Tibial nerve (tissue), 4 donors: Measurements from ENCODE around the gene AK8. TPM values are rescaled to one million over a fixed set of nuclear protein-coding genes. Genes with fewer than 3 reads are reported as not detected.

Experiments
- DNase-seq, 2 donors: peaks; one replicate each; pipeline ENCODE4 v3.0.0-alpha.2; 2019; ENCODE audit warnings: low spot score in 2 of 2
- H3K27ac ChIP-seq, 4 donors: fragments of 200-600 bp; sonication (generic) in 3 of 4; one replicate each; pipeline ENCODE4 v1.5.1; 2017 to 2019; ENCODE audit warnings: mild to moderate bottlenecking in 1 of 4
- H3K27me3 ChIP-seq, 2 donors: fragments of 200-600 bp; sonication (generic) in 1 of 2; one replicate each; pipeline versions ENCODE4 v1.5.1 to v1.6.0; 2017 to 2019
- H3K36me3 ChIP-seq, 3 donors: fragments of 200-600 bp; sonication (generic); one replicate each; pipeline ENCODE4 v1.5.1; 2018 to 2019
- H3K4me1 ChIP-seq, 4 donors: fragments of 200-600 bp; sonication (generic) in 3 of 4; one replicate each; pipeline ENCODE4 v1.5.1; 2017 to 2019
- H3K4me3 ChIP-seq, 4 donors: fragments of 200-600 bp; sonication (generic) in 3 of 4; one replicate each; pipeline ENCODE4 v1.5.1; 2017 to 2019; ENCODE audit warnings: mild to moderate bottlenecking in 1 of 4, moderate library complexity in 1 of 4
- H3K9me3 ChIP-seq, 4 donors: fragments of 200-600 bp; sonication (generic) in 3 of 4; one replicate each; pipeline ENCODE4 v1.5.1; 2017 to 2019
- EP300 ChIP-seq, 2 donors: sonication (generic); formaldehyde crosslinking; IDR thresholded peaks; one replicate each; pipeline ENCODE4 v1.6.1; 2017; ENCODE audit warnings: antibody characterized with exemption in 2 of 2, mild to moderate bottlenecking in 1 of 2
- POLR2A ChIP-seq, 2 donors: fragments of 450-650 bp; IDR thresholded peaks; one replicate each; pipeline ENCODE4 v1.6.1; 2017; ENCODE audit warnings: antibody characterized with exemption in 2 of 2, mild to moderate bottlenecking in 2 of 2, moderate library complexity in 2 of 2
- WGBS, 2 donors: methylation state at CpG; one replicate each; pipeline ENCODE4 v1.1.5; 2018; 5-methylcytosine and 5-hydroxymethylcytosine counted together
- total RNA-seq, 4 donors: library from RNA; depleted of rRNA; stranded (reverse); fragments of >200 nt; gene quantifications; one replicate each; pipeline ENCODE4 v1.1.0, GENCODE V29; 2016
- TF ChIP-seq, protein P1 (sequence below), 5 experiments: fragments of 200-600 bp in 3 of 5; fragments of 450-650 bp in 2 of 5; sonication (generic) in 3 of 5; IDR thresholded peaks; one replicate each; pipeline ENCODE4 v1.5.1; 2016 to 2019; ENCODE audit warnings: antibody characterized with exemption in 5 of 5, mild to moderate bottlenecking in 3 of 5, moderate library complexity in 2 of 5

Gene AK8
- total RNA-seq, 4 donors from 2014 or later = 0.30 to 4.3 (median 1.7) TPM

- DNase-seq = no peak
- H3K9me3 ChIP-seq = no peaks in the 10 kb centered on the region
- H3K27me3 ChIP-seq = no peaks in the 10 kb centered on the region
- 54 to 68% methylated on average over 6 of the region's 6 CpGs for WGBS, 2 donors
- H3K36me3 ChIP-seq = peaks cover 0 to 49% (median 0%) of the 10 kb centered on the region in 3 donors
- no peak overlapping the region for H3K4me3 ChIP-seq
- TF ChIP-seq POLR2A (IDR thresholded peaks at IDR 0.05) = no peak
- no peak for TF ChIP-seq EP300 (IDR thresholded peaks at IDR 0.05)
- TF ChIP-seq, protein P1, sequence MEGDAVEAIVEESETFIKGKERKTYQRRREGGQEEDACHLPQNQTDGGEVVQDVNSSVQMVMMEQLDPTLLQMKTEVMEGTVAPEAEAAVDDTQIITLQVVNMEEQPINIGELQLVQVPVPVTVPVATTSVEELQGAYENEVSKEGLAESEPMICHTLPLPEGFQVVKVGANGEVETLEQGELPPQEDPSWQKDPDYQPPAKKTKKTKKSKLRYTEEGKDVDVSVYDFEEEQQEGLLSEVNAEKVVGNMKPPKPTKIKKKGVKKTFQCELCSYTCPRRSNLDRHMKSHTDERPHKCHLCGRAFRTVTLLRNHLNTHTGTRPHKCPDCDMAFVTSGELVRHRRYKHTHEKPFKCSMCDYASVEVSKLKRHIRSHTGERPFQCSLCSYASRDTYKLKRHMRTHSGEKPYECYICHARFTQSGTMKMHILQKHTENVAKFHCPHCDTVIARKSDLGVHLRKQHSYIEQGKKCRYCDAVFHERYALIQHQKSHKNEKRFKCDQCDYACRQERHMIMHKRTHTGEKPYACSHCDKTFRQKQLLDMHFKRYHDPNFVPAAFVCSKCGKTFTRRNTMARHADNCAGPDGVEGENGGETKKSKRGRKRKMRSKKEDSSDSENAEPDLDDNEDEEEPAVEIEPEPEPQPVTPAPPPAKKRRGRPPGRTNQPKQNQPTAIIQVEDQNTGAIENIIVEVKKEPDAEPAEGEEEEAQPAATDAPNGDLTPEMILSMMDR (IDR thresholded peaks at IDR 0.05) = no peak
- peaks cover 0 to 18% (median 1%) of the 10 kb centered on the region in 4 donors for H3K4me1 ChIP-seq
- H3K27ac ChIP-seq = no peak overlapping the region
Observed at GRCh38 chr9:132882616-132883015, 4.5 kb upstream of the AK8 start.

DNA sequence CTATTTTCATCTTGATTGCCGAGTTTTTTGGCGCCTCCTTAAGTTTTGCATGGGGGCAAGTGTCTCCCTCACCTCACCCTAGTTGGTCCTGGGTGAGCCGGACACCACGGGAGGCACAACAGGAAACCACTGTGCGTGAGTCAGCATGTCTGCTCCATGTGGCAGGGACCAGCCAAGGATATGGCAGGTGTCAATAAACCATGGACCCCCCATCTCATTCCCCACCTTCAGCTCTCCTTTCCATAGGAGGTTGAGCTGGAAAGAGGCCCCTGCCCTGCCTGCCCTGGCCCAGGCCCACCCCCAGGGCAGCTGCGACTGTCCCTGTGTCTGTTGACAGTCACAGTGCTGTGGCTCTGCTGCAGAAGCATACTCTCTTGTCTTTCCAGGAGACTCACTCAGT lies 3.7 kb upstream of the AK8 start:
- WGBS, 2 donors = 73 to 77% methylated on average over 6 of the region's 6 CpGs

DNA sequence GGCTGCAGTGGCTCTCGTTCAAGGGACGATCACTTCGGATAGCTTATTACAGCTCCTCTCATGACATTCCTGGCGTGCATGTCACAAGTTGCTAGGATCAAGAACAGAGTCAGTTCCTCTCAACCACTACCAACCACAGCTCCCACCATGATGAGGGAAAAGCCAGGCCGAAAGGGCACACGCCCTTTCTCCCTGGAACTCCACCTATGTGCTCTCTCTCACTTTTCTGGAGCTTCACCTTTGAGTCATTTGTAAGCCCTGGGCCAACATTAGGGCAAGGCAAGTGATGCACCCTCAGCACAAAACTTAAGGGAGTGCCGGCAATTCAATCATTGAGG lies 2.2 kb upstream of the AK8 start:
- Histone ChIP-seq H3K9me3 (no peaks in the 10 kb centered on the region), H3K36me3 (peaks cover 0 to 27% (median 0%) of the 10 kb centered on the region in 3 donors), H3K27me3 (no peaks in the 10 kb centered on the region), H3K4me3 (no peak overlapping the region), H3K4me1 (peaks cover 0 to 26% (median 3%) of the 10 kb centered on the region in 4 donors), H3K27ac (peak overlapping the region in 1 of 4 donors; percentile 92)
- DNase-seq = no peak
- WGBS, 2 donors = 76 to 87% methylated on average over 7 of the region's 7 CpGs
- TF ChIP-seq, protein P1 (IDR thresholded peaks at IDR 0.05) = no peak
- TF ChIP-seq POLR2A (IDR thresholded peaks at IDR 0.05) (no peak), EP300 (IDR thresholded peaks at IDR 0.05) (no peak)

More for the DNA sequence above, 3.7 kb upstream of the AK8 start:
- Histone ChIP-seq H3K27me3 (no peaks in the 10 kb centered on the region), H3K4me3 (no peak overlapping the region), H3K27ac (no peak overlapping the region), H3K9me3 (no peaks in the 10 kb centered on the region), H3K36me3 (peaks cover 0 to 41% (median 0%) of the 10 kb centered on the region in 3 donors), H3K4me1 (peaks cover 0 to 26% (median 3%) of the 10 kb centered on the region in 4 donors)
- TF ChIP-seq EP300 (IDR thresholded peaks at IDR 0.05) (no peak), POLR2A (IDR thresholded peaks at IDR 0.05) (no peak)
- TF ChIP-seq, protein P1 (IDR thresholded peaks at IDR 0.05) = no peak
- DNase-seq = no peak

- H3K36me3 ChIP-seq = peaks cover 0 to 26% (median 0%) of the 10 kb centered on the region in 3 donors
- no peaks in the 10 kb centered on the region for H3K9me3 ChIP-seq
- H3K27ac ChIP-seq = peak overlapping the region in 3 of 4 donors; percentile 80 to 93 (median 92)
- peak overlapping the region in 1 of 4 donors; percentile 90 for H3K4me3 ChIP-seq
- H3K4me1 ChIP-seq = peaks cover 0 to 26% (median 3%) of the 10 kb centered on the region in 4 donors
- WGBS, 2 donors = 84 to 85% methylated on average over 6 of the region's 6 CpGs
- TF ChIP-seq, protein P1 (IDR thresholded peaks at IDR 0.05) = no peak
- TF ChIP-seq EP300 (IDR thresholded peaks at IDR 0.05) (no peak), POLR2A (IDR thresholded peaks at IDR 0.05) (no peak)
- no peak for DNase-seq
- H3K27me3 ChIP-seq = no peaks in the 10 kb centered on the region
Observed at GRCh38 chr9:132879457-132880323, 1.6 kb upstream of the AK8 start.
